HG03097 (cell line): ENCODE data around the gene CDK5RAP2.

Source experiments
- ATAC-seq: cut with Tn5 transposase; IDR thresholded peaks from one replicate; pipeline ENCODE4 v1.9.1; 2021; ENCODE audit not compliant: unreplicated experiment, low FRiP score

The CDK5RAP2 gene

GRCh38 chr9:120593250-120593954, 13.4 kb upstream of the CDK5RAP2 start:
- no peak for ATAC-seq

GRCh38 chr9:120592210-120592609, 12.2 kb upstream of the CDK5RAP2 start:
- no peak for ATAC-seq

GRCh38 chr9:120587328-120587727, 7.4 kb upstream of the CDK5RAP2 start:
- no peak for ATAC-seq

GRCh38 chr9:120583958-120584369, 4.0 kb upstream of the CDK5RAP2 start:
- peak; percentile 50 for ATAC-seq

GRCh38 chr9:120579139-120580050, 572 bp downstream of the CDK5RAP2 start:
- peak; percentile 1 for ATAC-seq

- no peak for ATAC-seq
These were observed 5.5 kb downstream of the CDK5RAP2 start for GRCh38 chr9:120574473-120574872.

GRCh38 chr9:120572472-120572871, 7.5 kb downstream of the CDK5RAP2 start:
- ATAC-seq: no peak

- ATAC-seq: no peak
These were observed 8.3 kb downstream of the CDK5RAP2 start for GRCh38 chr9:120571443-120572257.

- ATAC-seq: no peak
These were observed 9.7 kb downstream of the CDK5RAP2 start for GRCh38 chr9:120570296-120570695.

- ATAC-seq: no peak
These were observed 10.4 kb downstream of the CDK5RAP2 start for GRCh38 chr9:120569556-120569955.

- no peak for ATAC-seq
These were observed 11.2 kb downstream of the CDK5RAP2 start for GRCh38 chr9:120568816-120569215.

- ATAC-seq: no peak
These were observed 12.1 kb downstream of the CDK5RAP2 start for GRCh38 chr9:120567874-120568273.

GRCh38 chr9:120567081-120567480, 12.9 kb downstream of the CDK5RAP2 start:
- ATAC-seq: no peak

GRCh38 chr9:120564589-120564988, 15.4 kb downstream of the CDK5RAP2 start:
- ATAC-seq: no peak

GRCh38 chr9:120562861-120563443, 17.0 kb downstream of the CDK5RAP2 start:
- ATAC-seq: no peak

- ATAC-seq: no peak
These were observed 18.3 kb downstream of the CDK5RAP2 start for GRCh38 chr9:120561709-120562108.

GRCh38 chr9:120559546-120559945, 20.4 kb downstream of the CDK5RAP2 start:
- no peak for ATAC-seq

GRCh38 chr9:120558454-120558853, 21.5 kb downstream of the CDK5RAP2 start:
- no peak for ATAC-seq

GRCh38 chr9:120557205-120557604, 22.8 kb downstream of the CDK5RAP2 start:
- ATAC-seq: no peak

- ATAC-seq: no peak
These were observed 23.2 kb downstream of the CDK5RAP2 start for GRCh38 chr9:120556775-120557174.
